Measurements from ENCODE around the gene SPATA31D3. TPM values are rescaled to one million over a fixed set of nuclear protein-coding genes. Genes with fewer than 3 reads are reported as not detected.
"Not testable (repeated sequence)": the region's sequence is repeated elsewhere in the genome, so short reads cannot be mapped to it uniquely, and the experiment has no call there.

The SPATA31D3 gene
- total RNA-seq (2022) (not detected in 2 replicates), Bru-seq, nascent RNA (not detected), BruChase-seq, experiment 1, labeled RNA remaining after a 6-hour chase (not detected), BruChase-seq, experiment 2, labeled RNA remaining after a 2-hour chase (not detected)
- long read RNA-seq, result 0 reads

- CTCF ChIA-PET; H3K27me3 Mint-ChIP-seq (ENCODE audit: insufficient read depth, unreplicated experiment); H3K4me3 Mint-ChIP-seq (ENCODE audit: unreplicated experiment); DNase-seq (ENCODE audit: unreplicated experiment); H3K9me3 Mint-ChIP-seq (ENCODE audit: unreplicated experiment); H3K4me1 Mint-ChIP-seq (ENCODE audit: insufficient read depth, unreplicated experiment); H3K27ac Mint-ChIP-seq (ENCODE audit: low read depth, unreplicated experiment); BruUV-seq (replicated peaks); POLR2A ChIA-PET; H3K36me3 Mint-ChIP-seq (ENCODE audit: insufficient read depth, unreplicated experiment); intact Hi-C loops (cut with micrococcal nuclease): not testable (repeated sequence)
Observed at GRCh38 chr9:81943393-81943792, at the start of gene SPATA31D3. SPATA31D3 (plus strand) TSS chr9:81943500; CDS start chr9:81943586, 86 bp downstream.

- Mint-ChIP-seq H3K4me1 (ENCODE audit: insufficient read depth, unreplicated experiment) (peaks cover 9% of the 10 kb centered on the region), H3K36me3 (ENCODE audit: insufficient read depth, unreplicated experiment) (no peaks in the 10 kb centered on the region), H3K27me3 (ENCODE audit: insufficient read depth, unreplicated experiment) (no peaks in the 10 kb centered on the region), H3K4me3 (ENCODE audit: unreplicated experiment) (no peak overlapping the region), H3K9me3 (ENCODE audit: unreplicated experiment) (no peaks in the 10 kb centered on the region), H3K27ac (ENCODE audit: low read depth, unreplicated experiment) (no peak overlapping the region)
- POLR2A ChIA-PET, result interaction anchor here (0.7 to 1.2 kb wide), 2 partner anchors 8 to 197 kb away, joined by 3 to 4 read pairs; no protein-coding TSS in a partner anchor
- intact Hi-C loops (cut with micrococcal nuclease), result no loop called here
- CTCF ChIA-PET, result no interaction called here
- BruUV-seq (replicated peaks), result no TSS peak
- no peak for DNase-seq (ENCODE audit: unreplicated experiment)
- TF ChIP-seq CTCF (IDR thresholded peaks at IDR 0.05; ENCODE audit: unreplicated experiment), result no peak
Observed at GRCh38 chr9:81893929-81894328, 49.4 kb upstream of the SPATA31D3 start.

- no peaks in the 10 kb centered on the region for H3K9me3 Mint-ChIP-seq (ENCODE audit: unreplicated experiment)
- peaks cover 9% of the 10 kb centered on the region for H3K4me1 Mint-ChIP-seq (ENCODE audit: insufficient read depth, unreplicated experiment)
- H3K27me3 Mint-ChIP-seq (ENCODE audit: insufficient read depth, unreplicated experiment), result no peaks in the 10 kb centered on the region
- CTCF ChIA-PET, result no interaction called here
- H3K36me3 Mint-ChIP-seq (ENCODE audit: insufficient read depth, unreplicated experiment), result no peaks in the 10 kb centered on the region
- POLR2A ChIA-PET, result interaction anchor here (2.5 kb wide), 1 partner anchor 9 kb away, joined by 8 read pairs; no protein-coding TSS in a partner anchor
- H3K4me3 Mint-ChIP-seq (ENCODE audit: unreplicated experiment), result no peak overlapping the region
- intact Hi-C loops (cut with micrococcal nuclease), result no loop called here
- H3K27ac Mint-ChIP-seq (ENCODE audit: low read depth, unreplicated experiment), result no peak overlapping the region
- no peak for DNase-seq (ENCODE audit: unreplicated experiment)
- BruUV-seq (replicated peaks), result no TSS peak
- no peak for TF ChIP-seq CTCF (IDR thresholded peaks at IDR 0.05; ENCODE audit: unreplicated experiment)
Observed at GRCh38 chr9:81894891-81895290, 48.4 kb upstream of the SPATA31D3 start.

GRCh38 chr9:81896070-81896469, 47.2 kb upstream of the SPATA31D3 start:
- Mint-ChIP-seq H3K27me3 (ENCODE audit: insufficient read depth, unreplicated experiment) (no peaks in the 10 kb centered on the region), H3K27ac (ENCODE audit: low read depth, unreplicated experiment) (no peak overlapping the region), H3K9me3 (ENCODE audit: unreplicated experiment) (no peaks in the 10 kb centered on the region), H3K36me3 (ENCODE audit: insufficient read depth, unreplicated experiment) (no peaks in the 10 kb centered on the region), H3K4me1 (ENCODE audit: insufficient read depth, unreplicated experiment) (peaks cover 4% of the 10 kb centered on the region), H3K4me3 (ENCODE audit: unreplicated experiment) (no peak overlapping the region)
- ChIA-PET POLR2A (interaction anchor here (0.7 to 2.5 kb wide), 2 partner anchors 10 to 229 kb away, joined by 4 to 8 read pairs; no protein-coding TSS in a partner anchor), CTCF (interaction anchor here (0.6 kb wide), 2 partner anchors 17 to 1230 kb away, joined by 3 read pairs; no protein-coding TSS in a partner anchor)
- DNase-seq (ENCODE audit: unreplicated experiment), result no peak
- BruUV-seq (replicated peaks), result no TSS peak
- intact Hi-C loops (cut with micrococcal nuclease), result no loop called here
- no peak for TF ChIP-seq CTCF (IDR thresholded peaks at IDR 0.05; ENCODE audit: unreplicated experiment)

- ChIA-PET POLR2A (no interaction called here), CTCF (no interaction called here)
- Mint-ChIP-seq H3K9me3 (ENCODE audit: unreplicated experiment) (no peaks in the 10 kb centered on the region), H3K4me1 (ENCODE audit: insufficient read depth, unreplicated experiment) (peaks cover 15% of the 10 kb centered on the region), H3K4me3 (ENCODE audit: unreplicated experiment) (no peak overlapping the region), H3K27me3 (ENCODE audit: insufficient read depth, unreplicated experiment) (no peaks in the 10 kb centered on the region), H3K36me3 (ENCODE audit: insufficient read depth, unreplicated experiment) (no peaks in the 10 kb centered on the region), H3K27ac (ENCODE audit: low read depth, unreplicated experiment) (no peak overlapping the region)
- intact Hi-C loops (cut with micrococcal nuclease), result no loop called here
- DNase-seq (ENCODE audit: unreplicated experiment), result no peak
- no peak for TF ChIP-seq CTCF (IDR thresholded peaks at IDR 0.05; ENCODE audit: unreplicated experiment)
- BruUV-seq (replicated peaks), result no TSS peak
Observed at GRCh38 chr9:81898851-81899250, 44.4 kb upstream of the SPATA31D3 start.

All from MCF 10A (cell line).